Thoracic aorta (tissue), 2 donors: ENCODE data around the gene GLIS2. TPM values are rescaled to one million over a fixed set of nuclear protein-coding genes. Genes with fewer than 3 reads are reported as not detected.

Source experiments
- ATAC-seq: fragments of 150-250 bp; one replicate; pipeline ENCODE4 v1.8.0; 2017; ENCODE audit warnings: low read depth; ENCODE audit not compliant: insufficient number of reproducible peaks, low FRiP score
- DNase-seq: peaks from one replicate; pipeline ENCODE4 v3.0.0-alpha.2; 2020; ENCODE audit warnings: low spot score
- H3K27ac ChIP-seq, 2 donors: fragments of 200-600 bp; sonication (generic); 1 replicate in 1 of 2; 2 replicates in 1 of 2; pipeline ENCODE4 v1.5.1; 2016; ENCODE audit warnings: mild to moderate bottlenecking in 2 of 2, moderate library complexity in 2 of 2
- H3K27me3 ChIP-seq: fragments of 200-600 bp; sonication (generic); replicated peaks from 2 replicates; pipeline ENCODE4 v1.6.0; 2016; ENCODE audit warnings: mild to moderate bottlenecking; ENCODE audit not compliant: insufficient read depth
- H3K36me3 ChIP-seq: fragments of 200-600 bp; sonication (generic); one replicate; pipeline ENCODE4 v1.5.1; 2016
- H3K4me1 ChIP-seq, 2 donors: fragments of 200-600 bp; sonication (generic); 1 replicate in 1 of 2; 2 replicates in 1 of 2; pipeline versions ENCODE4 v1.5.1 to v1.6.0; 2016; ENCODE audit warnings: low read depth in 2 of 2, mild to moderate bottlenecking in 1 of 2; ENCODE audit not compliant: control insufficient read depth in 1 of 2
- H3K4me3 ChIP-seq: fragments of 200-600 bp; sonication (generic); 2 replicates; pipeline ENCODE4 v1.5.1; 2016; ENCODE audit warnings: mild to moderate bottlenecking
- H3K9me3 ChIP-seq: fragments of 200-600 bp; sonication (generic); 2 replicates; pipeline ENCODE4 v1.5.1; 2016
- CTCF ChIP-seq: fragments of 200-600 bp; sonication (generic); IDR thresholded peaks from one replicate; pipeline ENCODE4 v1.5.1; 2019; ENCODE audit warnings: antibody characterized with exemption
- total RNA-seq, 2 donors: library from RNA; depleted of rRNA; stranded (reverse); fragments of >200 nt; gene quantifications; one replicate each; pipeline versions ENCODE4 v1.1.0 to v1.2.3, GENCODE V29; 2016

The GLIS2 gene
- total RNA-seq, 2 donors from 2014 or later = 19.5 to 32.9 TPM

DNA sequence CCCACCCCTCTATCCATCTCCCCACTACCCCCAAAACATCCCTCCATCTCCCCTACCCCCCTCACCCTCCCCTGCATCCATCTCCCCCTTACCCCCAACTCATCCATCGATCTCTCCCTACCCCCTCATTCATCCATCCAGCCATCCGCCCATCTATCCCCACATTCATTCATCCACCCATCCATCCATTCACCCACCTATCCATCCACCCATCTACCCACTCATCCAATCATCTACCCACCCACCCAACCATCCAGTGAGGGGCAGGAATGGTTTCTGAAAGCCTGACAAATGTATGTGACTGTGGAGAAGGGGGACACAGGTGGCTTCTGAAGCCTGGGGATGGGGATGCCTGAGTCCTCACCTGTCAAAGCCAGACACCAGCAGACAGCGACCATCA is 44.0 kb downstream of the GLIS2 start:
- no peak overlapping the region for H3K4me3 ChIP-seq
- DNase-seq = no peak
- H3K27ac ChIP-seq = no peak overlapping the region
- H3K9me3 ChIP-seq = no peaks in the 10 kb centered on the region
- H3K36me3 ChIP-seq = peaks cover 16% of the 10 kb centered on the region
- no peak for ATAC-seq
- no peaks in the 10 kb centered on the region for H3K4me1 ChIP-seq
- H3K27me3 ChIP-seq = no peaks in the 10 kb centered on the region
- TF ChIP-seq CTCF = no peak

- Histone ChIP-seq H3K4me3 (no peak overlapping the region), H3K36me3 (peaks cover 16% of the 10 kb centered on the region), H3K27ac (no peak overlapping the region), H3K4me1 (no peaks in the 10 kb centered on the region), H3K27me3 (no peaks in the 10 kb centered on the region), H3K9me3 (no peaks in the 10 kb centered on the region)
- TF ChIP-seq CTCF = no peak
- DNase-seq (no peak), ATAC-seq (no peak)
Measured at GRCh38 chr16:4360538-4361021, 44.7 kb downstream of the GLIS2 start.

GRCh38 chr16:4361033-4361943 is 45.4 kb downstream of the GLIS2 start:
- H3K36me3 ChIP-seq = peaks cover 16% of the 10 kb centered on the region
- DNase-seq = no peak
- H3K9me3 ChIP-seq = no peaks in the 10 kb centered on the region
- TF ChIP-seq CTCF = no peak
- H3K27ac ChIP-seq = no peak overlapping the region
- H3K4me3 ChIP-seq = no peak overlapping the region
- ATAC-seq = no peak
- H3K4me1 ChIP-seq = no peaks in the 10 kb centered on the region
- no peaks in the 10 kb centered on the region for H3K27me3 ChIP-seq

- peaks cover 16% of the 10 kb centered on the region for H3K36me3 ChIP-seq
Measured at GRCh38 chr16:4361944-4362311, 46.1 kb downstream of the GLIS2 start.

More at GRCh38 chr16:4361944-4362311, 46.1 kb downstream of the GLIS2 start:
- Histone ChIP-seq H3K9me3 (no peaks in the 10 kb centered on the region), H3K4me3 (no peak overlapping the region), H3K27me3 (no peaks in the 10 kb centered on the region), H3K4me1 (no peaks in the 10 kb centered on the region), H3K27ac (no peak overlapping the region)
- no peak for TF ChIP-seq CTCF
- no peak for ATAC-seq
- no peak for DNase-seq
